Fibroblast of the conjunctiva (primary cell): ENCODE measurements around the gene CCN2.
A peak's percentile ranks its signal among the peaks of the same experiment; 100 is the strongest.
"Not testable (repeated sequence)": the region's sequence is repeated elsewhere in the genome, so short reads cannot be mapped to it uniquely, and the experiment has no call there.

Source experiments
- DNase-seq: peaks from one replicate; pipeline ENCODE4 v3.0.0-alpha.2; 2010; ENCODE audit warnings: low read depth

The CCN2 gene

GRCh38 chr6:131937703-131938631 lies 13.2 kb downstream of the CCN2 start:
- DNase-seq = peak; percentile 78

- DNase-seq = no peak
Observed at GRCh38 chr6:131937226-131937625, 13.9 kb downstream of the CCN2 start.

- DNase-seq = no peak
Observed at GRCh38 chr6:131936156-131936555, 15.0 kb downstream of the CCN2 start.

- DNase-seq = no peak
Observed at GRCh38 chr6:131931063-131931750, 20.0 kb downstream of the CCN2 start.

GRCh38 chr6:131929976-131930375 lies 21.2 kb downstream of the CCN2 start:
- DNase-seq = no peak

GRCh38 chr6:131929264-131929663 lies 21.9 kb downstream of the CCN2 start:
- DNase-seq = no peak

GRCh38 chr6:131924881-131925474 lies 26.2 kb downstream of the CCN2 start:
- no peak for DNase-seq

GRCh38 chr6:131923356-131923755 lies 27.8 kb downstream of the CCN2 start:
- DNase-seq = peak; percentile 41

GRCh38 chr6:131920656-131921055 lies 30.5 kb downstream of the CCN2 start:
- no peak for DNase-seq

GRCh38 chr6:131918650-131919355 lies 32.4 kb downstream of the CCN2 start:
- no peak for DNase-seq

- DNase-seq = no peak
Observed at GRCh38 chr6:131917763-131918649, 33.2 kb downstream of the CCN2 start.

- no peak for DNase-seq
Observed at GRCh38 chr6:131917318-131917717, 33.9 kb downstream of the CCN2 start.

GRCh38 chr6:131916847-131917246 lies 34.3 kb downstream of the CCN2 start:
- no peak for DNase-seq

- DNase-seq = not testable (repeated sequence)
Observed at GRCh38 chr6:131916091-131916796, 34.9 kb downstream of the CCN2 start.

- peak; percentile 77 for DNase-seq
Observed at GRCh38 chr6:131914967-131915751, 36.0 kb downstream of the CCN2 start.

GRCh38 chr6:131914234-131914633 lies 36.9 kb downstream of the CCN2 start:
- no peak for DNase-seq

- DNase-seq = no peak
Observed at GRCh38 chr6:131911951-131912350, 39.2 kb downstream of the CCN2 start.

GRCh38 chr6:131910956-131911355 lies 40.2 kb downstream of the CCN2 start:
- no peak for DNase-seq

- no peak for DNase-seq
Observed at GRCh38 chr6:131910219-131910589, 41.0 kb downstream of the CCN2 start.
